GM18867 (cell line): ENCODE data around the gene SMG7.

Experiments
- ATAC-seq: cut with Tn5 transposase; IDR thresholded peaks from one replicate; pipeline ENCODE4 v1.9.1; 2021; ENCODE audit warnings: mild to moderate bottlenecking, moderate library complexity; ENCODE audit not compliant: unreplicated experiment

Gene SMG7

GRCh38 chr1:183559061-183559460 is 86.8 kb downstream of the SMG7 start:
- ATAC-seq = no peak

DNA sequence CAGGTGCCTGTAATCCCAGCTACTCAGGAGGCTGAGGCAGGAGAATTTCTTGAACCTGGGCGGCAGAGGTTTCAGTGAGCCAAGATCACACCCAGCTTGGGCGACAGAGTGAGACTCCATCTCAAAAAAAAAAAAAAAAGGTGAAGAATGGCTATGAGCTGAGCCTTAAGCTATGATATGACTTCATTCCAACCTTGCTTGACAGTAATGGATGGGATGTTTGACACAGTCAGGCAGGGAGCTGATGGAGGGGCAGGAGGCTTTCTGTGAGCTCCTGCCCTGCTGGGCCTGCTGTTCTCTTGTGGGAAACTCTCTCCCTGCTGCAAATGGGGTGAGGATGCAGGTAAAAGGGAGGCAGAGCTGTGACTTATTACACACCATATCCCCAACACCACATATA is 90.4 kb downstream of the SMG7 start:
- ATAC-seq = no peak

- ATAC-seq = no peak
Observed at GRCh38 chr1:183565261-183565660, 93.0 kb downstream of the SMG7 start.

DNA sequence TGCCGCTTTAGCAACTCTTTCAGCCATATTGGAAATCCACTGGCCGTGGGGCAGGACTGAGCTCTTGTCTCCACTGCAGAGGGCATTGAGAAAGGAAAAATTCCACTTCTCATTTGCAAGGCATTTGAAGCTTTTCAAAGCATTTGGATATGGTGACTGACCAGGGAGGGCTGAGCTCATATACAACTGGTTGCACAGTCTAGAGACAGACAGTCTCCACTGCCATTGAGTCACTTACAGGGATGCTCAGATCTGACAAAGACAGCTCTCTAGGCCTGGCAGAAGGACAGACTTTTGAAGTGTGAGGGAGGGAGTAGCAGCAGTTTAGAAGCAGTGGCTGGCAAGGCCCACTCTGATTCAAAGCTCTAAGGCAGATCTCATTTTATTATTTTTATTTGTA is 93.7 kb downstream of the SMG7 start:
- no peak for ATAC-seq

GRCh38 chr1:183567584-183567983 is 95.3 kb downstream of the SMG7 start:
- peak; percentile 56 for ATAC-seq

- no peak for ATAC-seq
Observed at GRCh38 chr1:183568176-183569021, 96.1 kb downstream of the SMG7 start.

DNA sequence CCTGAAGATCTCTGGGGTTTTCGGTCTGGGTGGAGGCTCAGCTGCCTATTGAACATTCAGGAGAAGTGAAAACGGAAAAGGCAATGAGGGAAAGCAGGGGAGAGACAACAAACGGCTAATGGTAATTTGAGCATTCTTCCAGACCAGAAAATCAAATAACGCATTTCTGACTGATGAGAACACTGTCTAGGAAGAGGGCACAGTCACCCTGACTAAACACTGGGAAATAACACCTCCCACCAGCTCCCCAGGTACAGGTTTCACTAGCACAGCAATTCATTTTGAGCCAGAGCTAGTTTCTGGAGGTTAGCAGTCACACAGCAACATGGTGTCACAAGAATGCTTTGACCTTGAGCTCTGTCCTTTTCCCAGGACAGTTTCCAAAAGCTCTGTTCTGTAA is 96.8 kb downstream of the SMG7 start:
- no peak for ATAC-seq

DNA sequence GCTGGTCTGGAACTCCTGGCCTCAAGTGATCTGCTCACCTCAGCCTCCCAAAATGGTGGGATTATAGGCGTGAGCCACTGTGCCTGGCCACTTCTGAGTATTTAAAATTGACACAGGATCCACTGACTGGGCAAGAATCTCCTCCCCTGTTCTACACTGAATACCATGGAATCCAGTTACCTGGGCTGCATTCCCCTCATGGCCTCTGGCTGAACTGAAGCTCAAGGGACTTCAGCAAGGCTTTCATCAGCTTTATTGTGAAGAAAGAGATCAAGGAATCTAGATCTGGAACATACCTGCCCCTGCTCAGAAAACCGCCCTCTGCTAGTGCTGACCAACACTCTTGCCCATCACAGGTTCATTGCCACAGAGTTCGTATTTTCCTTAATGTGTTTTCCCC is 97.5 kb downstream of the SMG7 start:
- ATAC-seq = no peak

- no peak for ATAC-seq
Observed at GRCh38 chr1:183570451-183570850, 98.2 kb downstream of the SMG7 start.

GRCh38 chr1:183571678-183572268 is 99.5 kb downstream of the SMG7 start:
- ATAC-seq = no peak

DNA sequence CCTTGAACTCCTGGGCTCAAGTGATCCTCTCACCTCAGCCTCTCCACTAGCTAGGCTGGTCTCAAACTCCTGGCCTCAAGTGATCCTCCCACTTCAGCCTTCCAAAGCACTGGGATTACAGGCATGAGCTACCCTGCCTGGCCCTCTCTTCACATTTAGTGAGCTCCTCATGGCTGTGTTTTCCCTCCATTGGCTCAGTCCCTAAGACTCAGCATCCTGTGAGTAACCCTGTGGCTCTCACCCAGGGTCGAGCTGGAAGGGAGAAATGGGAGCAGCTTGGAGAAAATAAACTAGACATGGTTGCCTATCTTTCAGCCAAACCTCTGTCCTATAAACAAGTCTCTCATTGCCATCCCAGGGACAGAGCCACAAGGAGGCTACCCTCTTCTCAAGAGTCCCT is 100.4 kb downstream of the SMG7 start:
- ATAC-seq = no peak

DNA sequence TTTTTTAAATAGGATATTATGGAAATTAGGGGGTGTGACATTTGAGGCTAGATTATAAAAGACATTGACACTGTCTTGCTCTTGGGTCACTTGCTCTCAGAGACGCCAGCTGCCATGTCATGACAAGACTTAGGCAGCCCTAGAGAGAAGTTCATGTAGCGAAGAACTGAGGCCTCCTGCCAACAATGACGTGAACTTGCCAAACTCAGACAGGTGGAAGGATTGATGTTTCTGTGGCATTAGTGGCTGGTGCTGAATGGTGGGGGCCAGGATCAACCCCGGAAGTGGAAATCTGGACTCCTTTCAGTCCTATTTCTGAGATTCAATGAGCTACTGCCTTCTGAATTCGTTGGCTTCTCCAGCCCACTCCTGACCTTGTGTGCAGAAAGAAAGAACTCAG is 103.3 kb downstream of the SMG7 start:
- no peak for ATAC-seq

- ATAC-seq = no peak
Observed at GRCh38 chr1:183576537-183576936, 104.2 kb downstream of the SMG7 start.

DNA sequence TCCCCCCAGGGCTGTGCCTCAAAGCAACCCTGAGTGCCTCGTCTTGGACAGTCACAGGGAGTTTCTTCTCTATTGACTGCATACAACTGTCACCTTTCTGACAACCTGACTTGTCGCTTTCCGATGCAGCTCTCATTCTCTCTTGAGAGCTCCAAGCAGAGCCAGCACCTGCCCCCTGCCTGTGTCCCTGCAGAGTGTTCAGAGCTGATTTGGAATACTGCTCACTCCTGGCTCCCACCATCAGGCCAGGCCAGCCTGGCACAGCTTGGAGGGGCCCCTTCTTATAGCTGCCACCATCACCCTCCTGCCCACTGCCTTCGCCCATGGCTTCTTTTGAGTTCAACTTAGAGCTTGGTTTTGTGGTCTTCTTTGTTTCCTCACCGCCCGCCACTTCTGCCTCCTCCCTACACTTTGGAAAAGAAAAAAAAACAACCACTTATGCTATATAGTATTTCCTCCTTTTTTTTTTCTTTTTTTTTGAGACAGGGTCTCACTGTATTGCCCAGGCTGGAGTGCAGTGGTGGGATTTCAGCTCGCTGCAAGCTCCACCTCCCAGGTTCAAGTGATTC is 105.7 kb downstream of the SMG7 start:
- ATAC-seq = no peak

DNA sequence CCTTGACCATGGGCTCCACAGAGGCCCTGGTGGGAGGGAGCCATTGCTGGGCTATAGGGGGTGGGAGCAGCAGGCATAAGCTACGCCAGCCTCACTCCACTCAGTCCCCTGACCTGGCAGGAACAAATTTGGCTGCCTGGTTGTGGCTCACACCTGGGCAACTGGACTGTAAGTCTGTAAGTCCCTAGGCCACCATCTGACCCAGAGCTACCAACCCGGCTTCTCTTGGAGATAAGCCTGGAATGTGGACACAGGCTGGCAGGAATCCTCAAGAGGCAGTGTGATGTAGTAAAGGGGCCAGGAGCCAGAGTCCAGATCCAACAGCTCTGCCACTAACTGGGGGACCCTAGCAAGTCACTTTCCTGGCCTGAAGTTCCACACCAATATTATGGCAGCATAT is 106.6 kb downstream of the SMG7 start:
- ATAC-seq = no peak

DNA sequence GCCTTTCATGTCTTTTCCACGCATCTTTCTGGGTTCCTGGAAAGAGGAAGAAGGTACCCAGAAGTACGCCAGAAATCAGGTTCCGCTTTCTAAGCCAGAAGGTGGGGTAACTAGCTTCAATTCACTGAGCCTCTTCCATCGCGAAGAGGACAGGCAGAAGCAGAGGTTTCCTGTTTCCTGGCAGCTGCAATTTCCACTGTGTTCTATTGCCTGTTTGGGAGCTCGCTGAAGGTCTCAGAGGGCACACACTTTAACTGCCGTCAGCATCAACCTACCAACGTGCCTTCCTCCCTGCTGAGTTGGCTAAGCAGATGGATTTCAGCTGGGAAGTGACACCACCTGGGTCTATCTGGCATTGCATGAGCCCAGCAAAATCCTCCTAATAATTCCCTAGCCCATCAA is 108.0 kb downstream of the SMG7 start:
- no peak for ATAC-seq

DNA sequence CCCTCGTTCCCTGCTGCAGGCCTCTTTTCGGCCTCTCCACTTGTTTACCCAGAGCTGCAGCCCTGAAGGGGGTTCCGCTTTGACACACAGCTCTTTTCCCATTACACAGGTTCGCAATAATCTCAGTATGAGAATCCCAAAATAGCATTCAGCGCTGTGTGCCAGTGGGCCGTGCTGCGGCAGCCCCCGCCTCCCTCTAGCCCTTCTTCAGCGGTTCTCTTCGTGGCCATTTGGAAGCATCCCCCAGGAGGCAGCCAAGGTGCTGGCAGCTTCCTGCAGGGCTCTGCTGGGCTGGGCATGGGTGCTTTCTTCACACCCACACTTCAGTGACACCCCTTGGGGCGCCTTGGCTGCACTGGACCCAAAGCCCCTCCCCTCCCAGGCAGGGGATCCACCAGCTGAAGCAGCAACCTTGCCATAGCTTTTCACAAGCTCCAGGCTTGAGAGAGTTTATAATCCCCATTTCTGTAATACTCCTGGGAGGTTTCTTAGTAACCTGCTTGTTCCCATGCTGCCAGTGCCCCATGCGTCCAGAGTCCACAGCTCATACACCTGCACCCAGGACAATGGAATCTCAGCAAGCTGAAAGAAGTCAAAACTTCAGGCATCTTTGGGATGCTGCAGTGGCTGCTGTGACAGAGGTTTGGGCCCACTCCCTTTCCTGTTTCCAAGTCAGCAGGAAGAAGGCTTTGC is 109.9 kb downstream of the SMG7 start:
- no peak for ATAC-seq

- no peak for ATAC-seq
Observed at GRCh38 chr1:183583466-183583865, 111.2 kb downstream of the SMG7 start.

GRCh38 chr1:183584147-183584546 is 111.8 kb downstream of the SMG7 start:
- no peak for ATAC-seq

GRCh38 chr1:183585038-183585437 is 112.7 kb downstream of the SMG7 start:
- no peak for ATAC-seq

GRCh38 chr1:183586455-183586854 is 114.2 kb downstream of the SMG7 start:
- ATAC-seq = no peak

GRCh38 chr1:183586926-183587325 is 114.6 kb downstream of the SMG7 start:
- ATAC-seq = no peak
